ENCODE measurements around the gene RAI1.

Gene RAI1

DNA sequence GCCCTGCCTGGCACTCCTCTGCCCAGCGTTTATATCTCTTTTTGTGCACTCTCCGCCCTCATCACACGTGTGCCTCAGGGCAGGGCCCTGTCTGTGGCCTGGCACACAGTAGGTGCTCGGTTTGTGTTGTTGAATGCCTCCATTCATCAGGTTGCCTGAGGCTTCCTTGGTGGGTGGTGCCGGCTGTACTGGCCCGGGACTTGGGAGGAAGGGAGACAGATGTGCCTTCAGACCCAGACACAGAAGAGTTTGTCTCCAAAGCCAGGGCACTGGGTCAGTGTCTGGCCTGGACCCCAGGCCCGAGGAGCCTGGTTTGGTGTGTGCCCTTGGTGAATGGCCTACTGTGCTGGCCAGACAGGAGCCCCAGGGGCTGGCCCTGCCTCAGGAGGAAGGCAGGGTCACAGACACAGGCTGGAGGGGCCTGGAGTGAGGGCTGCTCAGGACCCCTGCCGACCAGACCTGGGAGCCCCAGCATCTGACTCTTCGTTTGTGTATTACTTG, 71.6 kb downstream of the RAI1 start:
- ATAC-seq (replicated peaks; ENCODE audit: extremely low read depth, poor library complexity, severe bottlenecking) (no peak), DNase-seq (ENCODE audit: low spot score in 2 of 2) (no peak)
- Mint-ChIP-seq H3K4me1 (peaks cover 68% of the 10 kb centered on the region), H3K9me3 (no peaks in the 10 kb centered on the region), H3K27ac (ENCODE audit: low read depth) (peak overlapping the region; percentile 98), H3K36me3 (ENCODE audit: insufficient read depth) (no peaks in the 10 kb centered on the region), H3K4me3 (peak overlapping the region; percentile 81), H3K27me3 (no peaks in the 10 kb centered on the region)

DNA sequence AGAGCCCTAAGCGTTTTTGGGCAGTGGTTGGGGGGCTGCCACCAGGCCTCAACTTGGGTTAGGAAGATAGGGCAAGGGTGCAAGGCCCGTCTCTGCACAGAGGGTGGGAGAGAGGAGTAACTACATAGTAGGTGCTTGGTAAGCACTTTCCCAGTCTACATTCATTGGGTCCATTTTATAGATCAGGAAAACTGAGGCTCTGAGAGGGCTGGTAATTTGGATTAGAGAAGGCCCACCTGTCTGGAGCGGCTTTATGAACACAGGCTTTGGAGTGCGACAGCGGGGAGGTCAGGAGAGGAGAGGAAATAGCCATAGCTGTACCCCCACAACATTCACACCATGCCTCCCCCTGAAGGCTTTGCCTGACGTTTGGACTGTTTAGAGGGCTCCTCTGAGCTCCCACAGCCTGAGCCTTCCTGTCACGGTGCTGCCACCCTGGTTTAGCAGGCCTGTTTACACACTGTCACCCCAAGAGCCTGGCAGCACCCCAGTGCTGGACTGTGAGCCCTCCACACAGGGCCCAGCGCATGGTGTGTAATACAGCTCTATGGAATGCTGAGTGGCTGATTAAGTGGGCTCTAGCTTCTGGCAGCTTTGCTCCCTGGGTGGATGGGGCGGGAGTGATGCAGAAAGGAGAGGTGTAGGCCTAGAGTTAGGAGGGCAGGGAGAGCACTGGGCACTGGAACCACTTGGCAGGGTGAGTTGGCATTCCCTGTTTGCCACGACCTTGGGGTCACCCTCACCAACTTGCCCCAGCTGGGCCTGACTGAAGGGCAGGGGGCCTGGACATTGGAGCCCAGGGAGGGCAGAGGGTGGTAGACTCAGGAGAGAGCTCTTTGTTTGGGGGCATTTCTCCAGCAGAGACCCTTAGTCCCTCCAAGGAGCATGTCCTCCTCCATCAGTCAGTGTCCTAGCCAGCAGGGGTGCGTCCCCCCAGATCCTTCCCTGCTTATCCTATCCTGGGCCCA, 73.7 kb downstream of the RAI1 start:
- H3K9me3 Mint-ChIP-seq: no peaks in the 10 kb centered on the region
- no peak for ATAC-seq (replicated peaks; ENCODE audit: extremely low read depth, poor library complexity, severe bottlenecking)
- H3K36me3 Mint-ChIP-seq (ENCODE audit: insufficient read depth): no peaks in the 10 kb centered on the region
- H3K27me3 Mint-ChIP-seq: no peaks in the 10 kb centered on the region
- DNase-seq (ENCODE audit: low spot score in 2 of 2): no peak
- H3K4me1 Mint-ChIP-seq: peaks cover 60% of the 10 kb centered on the region
- H3K4me3 Mint-ChIP-seq: no peak overlapping the region
- H3K27ac Mint-ChIP-seq (ENCODE audit: low read depth): no peak overlapping the region

DNA sequence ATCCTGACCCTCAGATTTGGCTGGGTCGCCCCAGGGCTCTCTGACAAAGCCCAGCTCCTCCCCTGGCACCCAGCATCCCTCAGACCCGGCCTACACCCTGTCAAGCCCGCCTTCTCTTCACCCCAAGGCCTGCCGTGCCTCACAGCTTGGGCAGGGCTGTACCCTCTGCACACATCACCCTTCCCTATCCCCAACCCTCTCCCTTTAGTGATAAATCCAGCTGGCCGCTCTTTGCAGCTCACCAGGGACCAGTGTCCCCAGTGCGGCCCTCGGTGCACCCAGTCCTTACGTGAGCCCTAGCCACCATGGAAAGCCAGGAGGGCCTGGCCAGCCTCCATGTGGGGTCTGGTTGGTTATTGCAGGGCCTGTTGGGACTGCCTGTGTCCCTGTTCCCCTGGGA, 74.5 kb downstream of the RAI1 start:
- Mint-ChIP-seq H3K4me1 (peaks cover 55% of the 10 kb centered on the region), H3K27ac (ENCODE audit: low read depth) (no peak overlapping the region), H3K36me3 (ENCODE audit: insufficient read depth) (no peaks in the 10 kb centered on the region), H3K4me3 (no peak overlapping the region), H3K27me3 (no peaks in the 10 kb centered on the region), H3K9me3 (no peaks in the 10 kb centered on the region)
- DNase-seq (ENCODE audit: low spot score in 2 of 2) (no peak), ATAC-seq (replicated peaks; ENCODE audit: extremely low read depth, poor library complexity, severe bottlenecking) (no peak)

DNA sequence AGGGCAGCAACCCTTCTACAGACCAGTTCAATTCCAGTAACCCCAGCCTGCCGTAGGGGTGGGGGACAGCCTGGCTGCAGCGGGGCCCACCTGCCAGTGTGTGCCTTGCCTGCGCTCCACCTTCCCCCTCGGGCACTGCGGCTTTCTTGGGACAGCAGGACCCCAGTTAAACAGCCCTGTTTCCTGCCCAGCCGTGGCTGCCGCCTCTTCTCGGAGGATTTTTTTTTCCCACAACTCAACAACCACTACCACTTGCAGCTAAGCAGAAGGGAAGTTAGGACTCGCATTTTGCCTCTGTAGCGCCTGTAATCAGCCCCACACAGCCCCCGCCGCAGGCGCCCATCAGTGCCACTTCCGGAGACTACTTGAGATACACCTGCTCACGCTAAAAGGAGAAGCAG, 76.1 kb downstream of the RAI1 start:
- Mint-ChIP-seq H3K9me3 (no peaks in the 10 kb centered on the region), H3K27ac (ENCODE audit: low read depth) (peak overlapping the region; percentile 59), H3K4me1 (peaks cover 41% of the 10 kb centered on the region), H3K27me3 (no peaks in the 10 kb centered on the region), H3K4me3 (peak overlapping the region; percentile 44), H3K36me3 (ENCODE audit: insufficient read depth) (peaks cover 3% of the 10 kb centered on the region)
- DNase-seq (ENCODE audit: low spot score in 2 of 2) (no peak), ATAC-seq (replicated peaks; ENCODE audit: extremely low read depth, poor library complexity, severe bottlenecking) (peak; percentile 54)

DNA sequence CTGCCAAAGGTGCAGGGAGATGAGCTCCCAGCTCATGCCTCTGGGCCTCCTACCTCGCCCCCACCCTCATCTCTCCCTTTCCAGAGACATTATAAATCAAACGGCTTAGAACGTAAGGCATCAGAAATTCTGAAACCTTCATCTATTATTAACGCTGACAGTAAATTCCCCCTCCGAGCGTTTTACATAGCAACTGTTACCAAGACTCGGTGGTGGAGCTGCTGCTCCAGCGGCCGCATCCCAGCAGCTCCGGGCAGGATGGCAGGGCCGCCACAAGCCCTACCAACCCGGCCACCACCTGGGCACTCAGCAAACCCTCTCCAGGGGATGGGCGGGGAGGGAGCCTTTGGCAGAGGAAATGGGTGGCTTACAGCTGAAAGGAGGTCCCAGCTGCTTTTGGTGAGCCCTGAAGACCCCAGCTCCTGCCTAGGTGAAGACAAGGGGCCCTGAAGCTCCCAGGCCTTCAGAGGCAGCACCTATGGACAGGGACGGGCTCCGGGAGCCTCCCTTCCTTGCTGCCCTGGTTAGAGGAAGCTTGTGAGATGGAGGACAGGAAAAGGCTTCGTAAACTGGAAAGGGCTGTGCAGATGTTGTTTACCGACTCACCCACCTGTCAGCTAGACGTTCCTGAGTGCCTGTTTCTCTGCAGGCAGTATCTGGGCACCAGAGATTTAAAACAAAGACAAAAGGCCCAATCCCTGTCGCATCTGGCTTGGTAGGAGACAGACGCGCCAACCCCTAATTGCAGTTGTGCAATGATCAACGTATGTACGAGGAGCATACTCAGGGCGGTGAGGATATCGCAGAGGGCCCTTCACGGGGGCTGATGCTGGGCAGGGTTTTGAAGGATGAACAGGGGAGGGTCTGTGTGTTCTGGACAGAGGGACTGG, 76.9 kb downstream of the RAI1 start:
- Mint-ChIP-seq H3K4me3 (peak overlapping the region; percentile 44), H3K4me1 (peaks cover 33% of the 10 kb centered on the region), H3K36me3 (ENCODE audit: insufficient read depth) (peaks cover 3% of the 10 kb centered on the region), H3K27me3 (no peaks in the 10 kb centered on the region), H3K27ac (ENCODE audit: low read depth) (peak overlapping the region; percentile 59), H3K9me3 (no peaks in the 10 kb centered on the region)
- ATAC-seq (replicated peaks; ENCODE audit: extremely low read depth, poor library complexity, severe bottlenecking) (no peak), DNase-seq (ENCODE audit: low spot score in 2 of 2) (no peak)

DNA sequence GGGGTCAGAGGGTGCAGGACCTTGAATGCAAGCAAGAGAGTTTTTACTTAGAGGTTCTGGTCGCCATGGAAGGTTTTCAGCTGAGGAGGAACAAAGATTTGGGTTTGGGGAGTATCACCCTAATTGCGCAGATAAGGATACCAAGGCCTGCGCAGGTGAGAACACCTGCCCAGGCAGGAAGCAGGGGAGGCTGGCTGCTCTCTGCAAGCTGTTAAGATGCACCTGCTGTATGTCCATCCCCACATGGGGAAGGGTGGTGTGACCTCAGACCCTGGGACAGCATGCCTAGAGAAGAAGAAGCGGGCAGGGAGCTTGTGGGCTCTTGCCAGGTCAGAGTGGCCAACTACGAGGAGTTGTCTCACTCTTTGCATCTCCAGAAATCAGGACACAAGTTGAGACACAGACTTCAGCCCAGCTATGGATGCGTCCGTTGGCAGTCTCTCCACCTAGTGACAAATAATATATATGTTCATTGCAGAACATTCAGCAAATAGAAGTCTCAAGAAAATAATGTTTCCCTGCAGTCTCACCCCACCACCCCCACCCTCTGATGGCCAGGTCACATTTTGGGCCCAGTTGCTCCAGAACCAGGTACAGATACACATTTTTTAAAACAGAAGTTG, 77.8 kb downstream of the RAI1 start:
- H3K4me1 Mint-ChIP-seq: peaks cover 33% of the 10 kb centered on the region
- H3K4me3 Mint-ChIP-seq: no peak overlapping the region
- no peaks in the 10 kb centered on the region for H3K27me3 Mint-ChIP-seq
- ATAC-seq (replicated peaks; ENCODE audit: extremely low read depth, poor library complexity, severe bottlenecking) (no peak), DNase-seq (ENCODE audit: low spot score in 2 of 2) (no peak)
- H3K27ac Mint-ChIP-seq (ENCODE audit: low read depth): peak overlapping the region; percentile 40
- H3K36me3 Mint-ChIP-seq (ENCODE audit: insufficient read depth): peaks cover 6% of the 10 kb centered on the region
- H3K9me3 Mint-ChIP-seq: no peaks in the 10 kb centered on the region

DNA sequence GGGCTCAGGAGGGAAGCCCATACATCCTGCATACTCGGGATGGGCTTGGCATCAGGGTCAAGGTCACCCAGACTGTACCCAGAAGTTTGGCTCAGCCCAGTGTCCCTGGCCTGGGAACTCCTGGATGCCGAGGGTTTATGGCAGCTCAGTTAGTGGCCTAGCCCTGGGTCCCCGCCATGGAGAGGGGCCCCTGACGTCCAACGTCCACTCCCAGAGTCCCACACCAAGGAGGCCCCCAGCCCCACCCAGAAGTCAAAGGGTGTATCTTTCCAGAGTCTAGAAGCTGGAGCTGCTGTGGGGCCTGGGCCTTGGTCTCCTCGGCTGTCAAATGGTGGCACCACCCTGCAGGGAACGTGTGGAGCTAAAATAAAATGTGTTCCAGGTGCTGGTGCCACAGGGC, 79.1 kb downstream of the RAI1 start:
- no peaks in the 10 kb centered on the region for H3K9me3 Mint-ChIP-seq
- H3K27ac Mint-ChIP-seq (ENCODE audit: low read depth): no peak overlapping the region
- H3K4me3 Mint-ChIP-seq: no peak overlapping the region
- peaks cover 33% of the 10 kb centered on the region for H3K4me1 Mint-ChIP-seq
- H3K36me3 Mint-ChIP-seq (ENCODE audit: insufficient read depth): peaks cover 10% of the 10 kb centered on the region
- no peaks in the 10 kb centered on the region for H3K27me3 Mint-ChIP-seq
- no peak for ATAC-seq (replicated peaks; ENCODE audit: extremely low read depth, poor library complexity, severe bottlenecking)
- no peak for DNase-seq (ENCODE audit: low spot score in 2 of 2)

DNA sequence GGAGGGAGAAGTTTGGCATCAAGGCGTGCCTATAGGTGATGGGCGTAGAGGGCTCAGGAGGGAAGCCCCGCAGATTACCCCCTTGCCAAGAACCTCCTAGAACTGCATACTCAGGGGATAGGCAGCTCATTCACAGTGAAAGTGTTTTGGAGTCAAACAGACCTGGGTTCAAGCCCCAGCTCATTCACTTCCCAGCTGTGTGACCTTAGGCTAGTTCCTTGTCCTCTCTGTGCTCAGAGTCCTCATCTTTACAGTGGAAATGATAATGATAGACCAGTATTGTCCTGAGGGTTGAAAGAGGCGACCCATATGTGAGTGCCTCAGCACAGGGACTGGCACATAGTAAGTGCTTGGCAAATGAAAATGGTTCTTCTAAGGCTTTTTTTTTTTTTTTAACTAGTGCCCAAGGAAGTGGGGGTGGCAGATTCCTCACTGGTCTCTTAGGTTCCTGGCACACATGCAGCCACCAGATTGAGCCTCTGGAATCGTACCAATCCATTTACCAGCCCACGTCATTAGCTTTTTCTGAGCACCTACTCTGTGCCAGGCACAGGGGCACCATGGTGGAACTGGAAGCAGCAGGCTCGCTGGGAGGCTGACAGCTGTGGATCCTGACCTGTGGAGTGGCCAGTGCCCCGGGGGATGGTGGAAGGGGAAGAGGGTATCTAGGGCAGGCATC, 79.8 kb downstream of the RAI1 start:
- Mint-ChIP-seq H3K4me3 (no peak overlapping the region), H3K4me1 (peaks cover 28% of the 10 kb centered on the region), H3K9me3 (no peaks in the 10 kb centered on the region), H3K27me3 (no peaks in the 10 kb centered on the region), H3K36me3 (ENCODE audit: insufficient read depth) (peaks cover 10% of the 10 kb centered on the region), H3K27ac (ENCODE audit: low read depth) (no peak overlapping the region)
- ATAC-seq (replicated peaks; ENCODE audit: extremely low read depth, poor library complexity, severe bottlenecking) (no peak), DNase-seq (ENCODE audit: low spot score in 2 of 2) (no peak)

DNA sequence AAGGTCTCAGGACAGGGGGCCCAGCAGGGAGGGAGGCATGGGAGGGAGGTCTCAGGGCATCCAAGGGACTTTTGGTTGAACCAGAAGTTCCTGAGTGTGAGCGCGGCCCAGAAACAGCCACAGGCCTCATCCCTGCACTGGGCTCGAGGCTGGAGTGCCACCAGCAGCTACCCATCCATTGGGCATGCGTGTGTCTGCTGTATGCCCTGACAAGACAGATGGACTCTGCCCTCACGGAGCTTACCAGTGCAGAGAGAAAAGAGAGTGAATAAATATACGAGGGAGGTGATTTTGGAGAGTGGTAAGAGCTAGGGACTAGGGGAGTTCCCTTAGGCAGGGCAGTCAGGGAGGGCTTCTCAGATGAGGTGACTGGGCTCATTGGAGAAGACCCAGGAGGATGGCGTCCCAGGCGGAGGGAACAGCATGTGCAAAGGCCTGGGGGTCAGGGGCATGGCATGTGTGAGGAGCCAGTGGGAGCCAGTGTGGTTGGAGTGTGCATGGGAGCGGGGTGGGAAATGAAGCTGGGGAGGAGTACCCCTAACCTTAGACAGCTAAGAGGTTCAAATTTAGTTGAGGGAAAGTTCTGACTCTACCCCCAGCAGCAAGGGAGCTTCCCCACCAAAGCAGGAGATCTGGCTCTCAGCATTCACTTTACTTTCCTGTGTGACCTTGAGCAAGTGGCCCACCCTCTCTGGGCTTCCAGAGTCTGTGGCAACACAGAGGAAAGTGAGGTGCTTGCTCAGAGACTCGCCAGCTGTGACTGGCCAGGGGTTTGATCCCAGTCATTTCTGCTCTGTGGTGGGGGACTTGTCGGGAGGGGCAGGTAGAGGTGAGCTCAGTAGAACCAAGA, 80.9 kb downstream of the RAI1 start:
- peaks cover 10% of the 10 kb centered on the region for H3K36me3 Mint-ChIP-seq (ENCODE audit: insufficient read depth)
- no peak for ATAC-seq (replicated peaks; ENCODE audit: extremely low read depth, poor library complexity, severe bottlenecking)
- peaks cover 19% of the 10 kb centered on the region for H3K4me1 Mint-ChIP-seq
- no peaks in the 10 kb centered on the region for H3K9me3 Mint-ChIP-seq
- no peaks in the 10 kb centered on the region for H3K27me3 Mint-ChIP-seq
- DNase-seq (ENCODE audit: low spot score in 2 of 2): no peak
- H3K4me3 Mint-ChIP-seq: no peak overlapping the region
- H3K27ac Mint-ChIP-seq (ENCODE audit: low read depth): no peak overlapping the region

DNA sequence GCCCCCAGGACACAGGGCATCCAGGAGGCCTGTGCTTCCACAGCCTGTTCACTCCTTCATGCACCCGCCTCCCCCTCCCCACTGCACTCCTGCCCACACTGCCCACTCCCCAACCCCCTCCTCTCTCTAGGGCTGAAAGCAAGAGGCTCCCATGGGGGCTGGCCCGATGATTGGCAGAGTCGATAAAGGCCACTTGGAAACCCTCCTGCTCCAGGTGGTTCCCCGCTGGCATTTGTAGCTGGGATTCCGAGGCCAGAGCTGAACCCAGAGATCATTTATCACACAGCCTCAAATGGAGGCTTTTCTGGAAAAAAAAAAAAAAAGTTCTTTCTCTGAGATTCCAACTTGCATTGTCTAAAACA, 81.5 kb downstream of the RAI1 start:
- ATAC-seq (replicated peaks; ENCODE audit: extremely low read depth, poor library complexity, severe bottlenecking): no peak
- Mint-ChIP-seq H3K27ac (ENCODE audit: low read depth) (no peak overlapping the region), H3K27me3 (no peaks in the 10 kb centered on the region), H3K36me3 (ENCODE audit: insufficient read depth) (peaks cover 10% of the 10 kb centered on the region), H3K9me3 (no peaks in the 10 kb centered on the region), H3K4me1 (peaks cover 13% of the 10 kb centered on the region), H3K4me3 (no peak overlapping the region)
- no peak for DNase-seq (ENCODE audit: low spot score in 2 of 2)

DNA sequence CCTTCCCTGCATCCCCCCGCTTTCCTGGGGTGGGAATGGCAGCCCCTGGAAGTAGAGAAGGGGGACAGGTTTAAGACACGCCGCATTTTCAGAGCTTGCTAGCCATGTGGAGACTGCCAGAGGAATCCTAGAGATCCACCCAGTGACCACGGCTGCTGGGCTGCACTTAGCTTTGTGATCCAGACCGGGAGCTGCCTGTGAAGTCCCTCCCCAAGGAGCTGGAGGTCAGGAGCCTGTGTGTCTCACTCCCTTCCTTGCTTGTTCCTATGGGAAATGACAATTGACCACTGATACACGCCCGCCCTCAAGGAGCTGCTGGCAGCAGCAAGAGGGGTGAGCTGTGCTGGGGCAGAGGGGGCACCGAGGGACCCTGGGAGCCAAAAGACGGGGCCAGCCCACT, 81.9 kb downstream of the RAI1 start:
- Mint-ChIP-seq H3K36me3 (ENCODE audit: insufficient read depth) (peaks cover 10% of the 10 kb centered on the region), H3K27me3 (no peaks in the 10 kb centered on the region), H3K4me3 (no peak overlapping the region), H3K9me3 (no peaks in the 10 kb centered on the region), H3K27ac (ENCODE audit: low read depth) (no peak overlapping the region), H3K4me1 (peaks cover 10% of the 10 kb centered on the region)
- ATAC-seq (replicated peaks; ENCODE audit: extremely low read depth, poor library complexity, severe bottlenecking) (no peak), DNase-seq (ENCODE audit: low spot score in 2 of 2) (no peak)
